Activated CD4-positive, alpha-beta T cell treated with anti-CD3 and anti-CD28 coated beads, Interleukin-2, amount 10 ng/mL, durations not matched to agents 24 days and 14 days (primary cell): Measurements from ENCODE around the gene SERPINB10. TPM values are rescaled to one million over a fixed set of nuclear protein-coding genes. Genes with fewer than 3 reads are reported as not detected.

ENCODE experiments used
- DNase-seq: peaks from one replicate; pipeline ENCODE4 v3.0.0; 2022
- H3K27ac Mint-ChIP-seq: one replicate; pipeline ENCODE4 v1.8.0; 2022; ENCODE audit warnings: mild to moderate bottlenecking, mixed read lengths
- H3K27me3 Mint-ChIP-seq: one replicate; pipeline ENCODE4 v1.8.0; 2022; ENCODE audit warnings: mixed read lengths
- H3K36me3 Mint-ChIP-seq: one replicate; pipeline ENCODE4 v1.8.0; 2022; ENCODE audit warnings: low read depth, mild to moderate bottlenecking, mixed read lengths
- H3K4me1 Mint-ChIP-seq: one replicate; pipeline ENCODE4 v1.8.0; 2021; ENCODE audit warnings: mixed read lengths
- H3K4me3 Mint-ChIP-seq: one replicate; pipeline ENCODE4 v1.8.0; 2022; ENCODE audit warnings: mild to moderate bottlenecking, moderate library complexity, mixed read lengths
- H3K9me3 Mint-ChIP-seq: one replicate; pipeline ENCODE4 v1.8.0; 2021; ENCODE audit warnings: mixed read lengths
- intact Hi-C: fragments of 100-400 bp; cut with micrococcal nuclease; formaldehyde crosslinking; loops from one replicate; pipeline ENCODE4 v1.15.1; 2023
- total RNA-seq: library from RNA; stranded (reverse); gene quantifications from 2 replicates; pipeline ENCODE4 v1.2.3, GENCODE V29; 2022

The SERPINB10 gene
- total RNA-seq, 1 donor from 2014 or later, result not detected

- Mint-ChIP-seq H3K9me3 (no peaks in the 10 kb centered on the region), H3K36me3 (no peaks in the 10 kb centered on the region), H3K4me1 (peaks cover 8% of the 10 kb centered on the region), H3K27ac (no peak overlapping the region), H3K27me3 (peaks cover 13% of the 10 kb centered on the region), H3K4me3 (no peak overlapping the region)
- intact Hi-C loops, result loop anchor here (5.0 kb wide), 2 partner anchors 50 to 55 kb away; no protein-coding TSS in a partner anchor
- peak; percentile 31 for DNase-seq
Measured at GRCh38 chr18:63882333-63883141, 25.2 kb upstream of the SERPINB10 start.

- Mint-ChIP-seq H3K4me3 (no peak overlapping the region), H3K4me1 (peaks cover 9% of the 10 kb centered on the region), H3K9me3 (no peaks in the 10 kb centered on the region), H3K27me3 (peaks cover 15% of the 10 kb centered on the region), H3K36me3 (no peaks in the 10 kb centered on the region), H3K27ac (no peak overlapping the region)
- peak; percentile 34 for DNase-seq
- intact Hi-C loops, result loop anchor here (5.0 kb wide), 2 partner anchors 51 to 54 kb away; no protein-coding TSS in a partner anchor
Measured at GRCh38 chr18:63883617-63884016, 24.1 kb upstream of the SERPINB10 start.

GRCh38 chr18:63887424-63887823 lies 20.3 kb upstream of the SERPINB10 start, which contains the start of gene SERPINB2:
SERPINB2 (plus strand) TSS chr18:63887705; CDS start chr18:63891445, 3,740 bp downstream.
- intact Hi-C loops, result loop anchor here (1.0 kb wide), 1 partner anchor 63 kb away; no protein-coding TSS in a partner anchor
- peak; percentile 2 for DNase-seq
- no peak within 1 kb of the TSS for H3K4me3 Mint-ChIP-seq
- H3K36me3 Mint-ChIP-seq, result no peaks in the 10 kb centered on the region
- H3K27ac Mint-ChIP-seq, result no peak within 1 kb of the TSS
- peaks cover 13% of the 10 kb centered on the region for H3K27me3 Mint-ChIP-seq
- no peaks in the 10 kb centered on the region for H3K9me3 Mint-ChIP-seq
- peaks cover 4% of the 10 kb centered on the region for H3K4me1 Mint-ChIP-seq

GRCh38 chr18:63888470-63889190 lies 19.1 kb upstream of the SERPINB10 start:
- Mint-ChIP-seq H3K4me1 (peaks cover 4% of the 10 kb centered on the region), H3K9me3 (no peaks in the 10 kb centered on the region), H3K27me3 (peaks cover 14% of the 10 kb centered on the region), H3K4me3 (no peak overlapping the region), H3K27ac (no peak overlapping the region), H3K36me3 (no peaks in the 10 kb centered on the region)
- intact Hi-C loops, result no loop called here
- no peak for DNase-seq

- H3K27ac Mint-ChIP-seq, result no peak overlapping the region
- peaks cover 4% of the 10 kb centered on the region for H3K4me1 Mint-ChIP-seq
- no peak overlapping the region for H3K4me3 Mint-ChIP-seq
- H3K36me3 Mint-ChIP-seq, result no peaks in the 10 kb centered on the region
- no peak for DNase-seq
- intact Hi-C loops, result loop anchor here (5.0 kb wide), 1 partner anchor 108 kb away; no protein-coding TSS in a partner anchor
- no peaks in the 10 kb centered on the region for H3K9me3 Mint-ChIP-seq
- peaks cover 15% of the 10 kb centered on the region for H3K27me3 Mint-ChIP-seq
Measured at GRCh38 chr18:63889626-63890025, 18.1 kb upstream of the SERPINB10 start.

GRCh38 chr18:63890237-63890949 lies 17.4 kb upstream of the SERPINB10 start:
- H3K27me3 Mint-ChIP-seq, result peaks cover 14% of the 10 kb centered on the region
- intact Hi-C loops, result loop anchor here (5.0 kb wide), 1 partner anchor 107 kb away; no protein-coding TSS in a partner anchor
- no peak overlapping the region for H3K4me3 Mint-ChIP-seq
- no peak overlapping the region for H3K27ac Mint-ChIP-seq
- H3K9me3 Mint-ChIP-seq, result no peaks in the 10 kb centered on the region
- peaks cover 6% of the 10 kb centered on the region for H3K4me1 Mint-ChIP-seq
- no peaks in the 10 kb centered on the region for H3K36me3 Mint-ChIP-seq
- DNase-seq, result no peak

GRCh38 chr18:63890950-63891304 lies 16.8 kb upstream of the SERPINB10 start:
- Mint-ChIP-seq H3K4me3 (no peak overlapping the region), H3K27ac (no peak overlapping the region), H3K4me1 (peaks cover 6% of the 10 kb centered on the region), H3K9me3 (no peaks in the 10 kb centered on the region), H3K36me3 (no peaks in the 10 kb centered on the region), H3K27me3 (peaks cover 16% of the 10 kb centered on the region)
- DNase-seq, result no peak
- intact Hi-C loops, result loop anchor here (1.0 to 5.0 kb wide), 2 partner anchors 88 to 106 kb away; no protein-coding TSS in a partner anchor

- Mint-ChIP-seq H3K4me1 (peaks cover 4% of the 10 kb centered on the region), H3K36me3 (no peaks in the 10 kb centered on the region), H3K4me3 (no peak overlapping the region), H3K27me3 (peaks cover 19% of the 10 kb centered on the region), H3K27ac (no peak overlapping the region), H3K9me3 (no peaks in the 10 kb centered on the region)
- intact Hi-C loops, result loop anchor here (5.0 kb wide), 1 partner anchor 105 kb away; no protein-coding TSS in a partner anchor
- DNase-seq, result no peak
Measured at GRCh38 chr18:63892566-63892965, 15.2 kb upstream of the SERPINB10 start.

GRCh38 chr18:63894106-63894772 lies 13.5 kb upstream of the SERPINB10 start:
- Mint-ChIP-seq H3K4me3 (no peak overlapping the region), H3K9me3 (no peaks in the 10 kb centered on the region), H3K36me3 (no peaks in the 10 kb centered on the region), H3K4me1 (peaks cover 2% of the 10 kb centered on the region), H3K27me3 (peaks cover 21% of the 10 kb centered on the region), H3K27ac (no peak overlapping the region)
- DNase-seq, result no peak
- intact Hi-C loops, result loop anchor here (5.0 kb wide), 1 partner anchor 103 kb away; no protein-coding TSS in a partner anchor

- intact Hi-C loops, result no loop called here
- H3K36me3 Mint-ChIP-seq, result no peaks in the 10 kb centered on the region
- peaks cover 21% of the 10 kb centered on the region for H3K27me3 Mint-ChIP-seq
- H3K27ac Mint-ChIP-seq, result no peak overlapping the region
- H3K4me3 Mint-ChIP-seq, result no peak overlapping the region
- peaks cover 2% of the 10 kb centered on the region for H3K4me1 Mint-ChIP-seq
- H3K9me3 Mint-ChIP-seq, result no peaks in the 10 kb centered on the region
- no peak for DNase-seq
Measured at GRCh38 chr18:63895190-63895589, 12.6 kb upstream of the SERPINB10 start.

GRCh38 chr18:63897072-63897471 lies 10.7 kb upstream of the SERPINB10 start:
- intact Hi-C loops, result no loop called here
- peaks cover 27% of the 10 kb centered on the region for H3K27me3 Mint-ChIP-seq
- no peak for DNase-seq
- peaks cover 2% of the 10 kb centered on the region for H3K4me1 Mint-ChIP-seq
- H3K36me3 Mint-ChIP-seq, result no peaks in the 10 kb centered on the region
- no peak overlapping the region for H3K27ac Mint-ChIP-seq
- no peaks in the 10 kb centered on the region for H3K9me3 Mint-ChIP-seq
- H3K4me3 Mint-ChIP-seq, result no peak overlapping the region

- DNase-seq, result no peak
- no peak overlapping the region for H3K27ac Mint-ChIP-seq
- no peaks in the 10 kb centered on the region for H3K9me3 Mint-ChIP-seq
- peaks cover 31% of the 10 kb centered on the region for H3K27me3 Mint-ChIP-seq
- H3K4me3 Mint-ChIP-seq, result no peak overlapping the region
- no peaks in the 10 kb centered on the region for H3K36me3 Mint-ChIP-seq
- intact Hi-C loops, result no loop called here
- H3K4me1 Mint-ChIP-seq, result peaks cover 2% of the 10 kb centered on the region
Measured at GRCh38 chr18:63899206-63899605, 8.6 kb upstream of the SERPINB10 start.
